ENCODE data around the gene SRGAP1. TPM values are rescaled to one million over a fixed set of nuclear protein-coding genes. Genes with fewer than 3 reads are reported as not detected.

The SRGAP1 gene
- total and polyA plus RNA-seq, 2 donors, result 0.82 to 1.3 TPM

- 93% methylated on average over 2 of the region's 2 CpGs for WGBS
- Histone ChIP-seq H3K4me1 (ENCODE audit: control insufficient read depth in 2 of 2, insufficient read depth in 2 of 2, low read length in 2 of 2) (no peaks in the 10 kb centered on the region), H3K36me3 (ENCODE audit: control insufficient read depth in 2 of 2, insufficient read depth in 2 of 2, low read length in 1 of 2) (no peaks in the 10 kb centered on the region), H3K27me3 (ENCODE audit: control insufficient read depth in 2 of 2, insufficient read depth in 1 of 2, low read length in 1 of 2) (no peaks in the 10 kb centered on the region), H3K9me3 (ENCODE audit: control insufficient read depth in 2 of 2, insufficient read depth in 1 of 2, low read length in 1 of 2) (no peaks in the 10 kb centered on the region), H3K4me3 (ENCODE audit: low read length in 2 of 2) (no peak overlapping the region), H3K27ac (ENCODE audit: low read depth in 1 of 2, low read length in 1 of 2) (no peak overlapping the region)
- no peak for DNase-seq (ENCODE audit: low read depth in 6 of 9, low spot score in 9 of 9)
Measured at GRCh38 chr12:63966606-63966975, 122.1 kb downstream of the SRGAP1 start.

- Histone ChIP-seq H3K9me3 (ENCODE audit: control insufficient read depth in 2 of 2, insufficient read depth in 1 of 2, low read length in 1 of 2) (no peaks in the 10 kb centered on the region), H3K4me3 (ENCODE audit: low read length in 2 of 2) (no peak overlapping the region), H3K36me3 (ENCODE audit: control insufficient read depth in 2 of 2, insufficient read depth in 2 of 2, low read length in 1 of 2) (no peaks in the 10 kb centered on the region), H3K27ac (ENCODE audit: low read depth in 1 of 2, low read length in 1 of 2) (no peak overlapping the region), H3K4me1 (ENCODE audit: control insufficient read depth in 2 of 2, insufficient read depth in 2 of 2, low read length in 2 of 2) (no peaks in the 10 kb centered on the region), H3K27me3 (ENCODE audit: control insufficient read depth in 2 of 2, insufficient read depth in 1 of 2, low read length in 1 of 2) (no peaks in the 10 kb centered on the region)
- DNase-seq (ENCODE audit: low read depth in 6 of 9, low spot score in 9 of 9), result no peak
- 91% methylated on average over 5 of the region's 5 CpGs for WGBS
Measured at GRCh38 chr12:63967358-63968145, 123.1 kb downstream of the SRGAP1 start.

GRCh38 chr12:63968673-63969072, 124.2 kb downstream of the SRGAP1 start:
- Histone ChIP-seq H3K9me3 (ENCODE audit: control insufficient read depth in 2 of 2, insufficient read depth in 1 of 2, low read length in 1 of 2) (no peaks in the 10 kb centered on the region), H3K27ac (ENCODE audit: low read depth in 1 of 2, low read length in 1 of 2) (no peak overlapping the region), H3K4me3 (ENCODE audit: low read length in 2 of 2) (no peak overlapping the region), H3K27me3 (ENCODE audit: control insufficient read depth in 2 of 2, insufficient read depth in 1 of 2, low read length in 1 of 2) (no peaks in the 10 kb centered on the region), H3K4me1 (ENCODE audit: control insufficient read depth in 2 of 2, insufficient read depth in 2 of 2, low read length in 2 of 2) (no peaks in the 10 kb centered on the region), H3K36me3 (ENCODE audit: control insufficient read depth in 2 of 2, insufficient read depth in 2 of 2, low read length in 1 of 2) (no peaks in the 10 kb centered on the region)
- WGBS, result 97% methylated on average over 6 of the region's 6 CpGs
- no peak for DNase-seq (ENCODE audit: low read depth in 6 of 9, low spot score in 9 of 9)

GRCh38 chr12:63976902-63977395, 132.4 kb downstream of the SRGAP1 start:
- DNase-seq (ENCODE audit: low read depth in 6 of 9, low spot score in 9 of 9), result no peak
- WGBS, result 98% methylated on average over 4 of the region's 4 CpGs
- no peaks in the 10 kb centered on the region for H3K4me1 ChIP-seq (ENCODE audit: control insufficient read depth in 2 of 2, insufficient read depth in 2 of 2, low read length in 2 of 2)
- H3K27me3 ChIP-seq (ENCODE audit: control insufficient read depth in 2 of 2, insufficient read depth in 1 of 2, low read length in 1 of 2), result no peaks in the 10 kb centered on the region
- H3K27ac ChIP-seq (ENCODE audit: low read depth in 1 of 2, low read length in 1 of 2), result no peak overlapping the region
- no peaks in the 10 kb centered on the region for H3K36me3 ChIP-seq (ENCODE audit: control insufficient read depth in 2 of 2, insufficient read depth in 2 of 2, low read length in 1 of 2)
- no peaks in the 10 kb centered on the region for H3K9me3 ChIP-seq (ENCODE audit: control insufficient read depth in 2 of 2, insufficient read depth in 1 of 2, low read length in 1 of 2)
- H3K4me3 ChIP-seq (ENCODE audit: low read length in 2 of 2), result no peak overlapping the region

- DNase-seq (ENCODE audit: low read depth in 6 of 9, low spot score in 9 of 9), result no peak
- no peaks in the 10 kb centered on the region for H3K36me3 ChIP-seq (ENCODE audit: control insufficient read depth in 2 of 2, insufficient read depth in 2 of 2, low read length in 1 of 2)
- no peak overlapping the region for H3K4me3 ChIP-seq (ENCODE audit: low read length in 2 of 2)
- no peaks in the 10 kb centered on the region for H3K9me3 ChIP-seq (ENCODE audit: control insufficient read depth in 2 of 2, insufficient read depth in 1 of 2, low read length in 1 of 2)
- 66% methylated on average over 4 of the region's 4 CpGs for WGBS
- H3K27me3 ChIP-seq (ENCODE audit: control insufficient read depth in 2 of 2, insufficient read depth in 1 of 2, low read length in 1 of 2), result no peaks in the 10 kb centered on the region
- H3K27ac ChIP-seq (ENCODE audit: low read depth in 1 of 2, low read length in 1 of 2), result no peak overlapping the region
- H3K4me1 ChIP-seq (ENCODE audit: control insufficient read depth in 2 of 2, insufficient read depth in 2 of 2, low read length in 2 of 2), result no peaks in the 10 kb centered on the region
Measured at GRCh38 chr12:63977441-63977840, 132.9 kb downstream of the SRGAP1 start.

GRCh38 chr12:63978519-63978918, 134.0 kb downstream of the SRGAP1 start:
- WGBS, result 93% methylated on average over 1 of the region's 1 CpG
- no peak for DNase-seq (ENCODE audit: low read depth in 6 of 9, low spot score in 9 of 9)
- H3K27ac ChIP-seq (ENCODE audit: low read depth in 1 of 2, low read length in 1 of 2), result no peak overlapping the region

GRCh38 chr12:63980211-63980610, 135.7 kb downstream of the SRGAP1 start:
- no peaks in the 10 kb centered on the region for H3K9me3 ChIP-seq (ENCODE audit: control insufficient read depth in 2 of 2, insufficient read depth in 1 of 2, low read length in 1 of 2)
- H3K36me3 ChIP-seq (ENCODE audit: control insufficient read depth in 2 of 2, insufficient read depth in 2 of 2, low read length in 1 of 2), result no peaks in the 10 kb centered on the region
- no peak for DNase-seq (ENCODE audit: low read depth in 6 of 9, low spot score in 9 of 9)
- WGBS, result 96% methylated on average over 4 of the region's 4 CpGs
- H3K27me3 ChIP-seq (ENCODE audit: control insufficient read depth in 2 of 2, insufficient read depth in 1 of 2, low read length in 1 of 2), result no peaks in the 10 kb centered on the region
- no peak overlapping the region for H3K4me3 ChIP-seq (ENCODE audit: low read length in 2 of 2)
- H3K27ac ChIP-seq (ENCODE audit: low read depth in 1 of 2, low read length in 1 of 2), result no peak overlapping the region
- no peaks in the 10 kb centered on the region for H3K4me1 ChIP-seq (ENCODE audit: control insufficient read depth in 2 of 2, insufficient read depth in 2 of 2, low read length in 2 of 2)

More at GRCh38 chr12:63978519-63978918, 134.0 kb downstream of the SRGAP1 start:
- Histone ChIP-seq H3K4me3 (ENCODE audit: low read length in 2 of 2) (no peak overlapping the region), H3K9me3 (ENCODE audit: control insufficient read depth in 2 of 2, insufficient read depth in 1 of 2, low read length in 1 of 2) (no peaks in the 10 kb centered on the region), H3K4me1 (ENCODE audit: control insufficient read depth in 2 of 2, insufficient read depth in 2 of 2, low read length in 2 of 2) (no peaks in the 10 kb centered on the region), H3K27me3 (ENCODE audit: control insufficient read depth in 2 of 2, insufficient read depth in 1 of 2, low read length in 1 of 2) (no peaks in the 10 kb centered on the region), H3K36me3 (ENCODE audit: control insufficient read depth in 2 of 2, insufficient read depth in 2 of 2, low read length in 1 of 2) (no peaks in the 10 kb centered on the region)

- Histone ChIP-seq H3K4me3 (ENCODE audit: low read length in 2 of 2) (no peak overlapping the region), H3K9me3 (ENCODE audit: control insufficient read depth in 2 of 2, insufficient read depth in 1 of 2, low read length in 1 of 2) (no peaks in the 10 kb centered on the region), H3K4me1 (ENCODE audit: control insufficient read depth in 2 of 2, insufficient read depth in 2 of 2, low read length in 2 of 2) (no peaks in the 10 kb centered on the region), H3K27ac (ENCODE audit: low read depth in 1 of 2, low read length in 1 of 2) (no peak overlapping the region), H3K27me3 (ENCODE audit: control insufficient read depth in 2 of 2, insufficient read depth in 1 of 2, low read length in 1 of 2) (no peaks in the 10 kb centered on the region), H3K36me3 (ENCODE audit: control insufficient read depth in 2 of 2, insufficient read depth in 2 of 2, low read length in 1 of 2) (no peaks in the 10 kb centered on the region)
- DNase-seq (ENCODE audit: low read depth in 6 of 9, low spot score in 9 of 9), result no peak
- 95% methylated on average over 2 of the region's 2 CpGs for WGBS
Measured at GRCh38 chr12:63981343-63981742, 136.8 kb downstream of the SRGAP1 start.

GRCh38 chr12:63982604-63983295, 138.2 kb downstream of the SRGAP1 start:
- H3K4me1 ChIP-seq (ENCODE audit: control insufficient read depth in 2 of 2, insufficient read depth in 2 of 2, low read length in 2 of 2), result no peaks in the 10 kb centered on the region
- H3K4me3 ChIP-seq (ENCODE audit: low read length in 2 of 2), result no peak overlapping the region
- no peak overlapping the region for H3K27ac ChIP-seq (ENCODE audit: low read depth in 1 of 2, low read length in 1 of 2)
- no peaks in the 10 kb centered on the region for H3K36me3 ChIP-seq (ENCODE audit: control insufficient read depth in 2 of 2, insufficient read depth in 2 of 2, low read length in 1 of 2)
- H3K9me3 ChIP-seq (ENCODE audit: control insufficient read depth in 2 of 2, insufficient read depth in 1 of 2, low read length in 1 of 2), result no peaks in the 10 kb centered on the region
- H3K27me3 ChIP-seq (ENCODE audit: control insufficient read depth in 2 of 2, insufficient read depth in 1 of 2, low read length in 1 of 2), result no peaks in the 10 kb centered on the region
- no peak for DNase-seq (ENCODE audit: low read depth in 6 of 9, low spot score in 9 of 9)
- WGBS, result 87% methylated on average over 4 of the region's 4 CpGs
